ENCODE results near the gene TMEM40.

The TMEM40 gene, protein sequence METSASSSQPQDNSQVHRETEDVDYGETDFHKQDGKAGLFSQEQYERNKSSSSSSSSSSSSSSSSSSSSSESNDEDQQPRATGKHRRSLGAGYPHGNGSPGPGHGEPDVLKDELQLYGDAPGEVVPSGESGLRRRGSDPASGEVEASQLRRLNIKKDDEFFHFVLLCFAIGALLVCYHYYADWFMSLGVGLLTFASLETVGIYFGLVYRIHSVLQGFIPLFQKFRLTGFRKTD

DNA sequence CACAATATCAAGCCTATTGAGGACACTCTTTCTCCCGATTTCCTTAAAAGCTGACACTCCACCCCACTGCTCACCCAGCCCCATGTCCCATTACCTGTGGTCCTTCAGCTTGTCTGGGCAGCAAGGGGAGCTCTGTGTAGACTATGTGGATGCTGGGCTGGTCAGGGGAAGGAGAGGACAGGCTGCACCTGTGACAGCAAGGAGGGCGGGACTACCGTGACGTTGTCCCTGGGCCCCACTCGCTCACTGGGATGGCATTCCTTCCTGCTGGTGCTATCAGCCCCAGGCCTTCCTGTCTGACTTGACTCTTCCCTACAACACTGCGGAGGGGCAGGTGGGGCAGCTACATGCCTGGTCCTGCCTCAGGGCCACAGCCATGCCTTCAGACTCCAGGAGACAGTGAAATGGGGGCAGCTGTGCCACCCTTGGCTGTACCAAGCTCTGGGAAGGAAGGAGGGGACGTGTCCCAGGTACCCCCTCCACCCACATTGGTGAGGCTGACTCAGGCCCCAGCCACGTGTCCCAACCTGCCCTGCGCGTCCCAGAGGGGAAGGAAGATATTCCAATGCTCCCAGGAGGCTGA, at the start of gene TMEM40:
Gene TMEM40, minus strand, starts transcription at position 163 of the 583 bp plus-strand sequence. CDS start 9,427 bp downstream, outside the sequence.
- H3K4me3 ChIP-seq (ENCODE audit: low read depth, low read length): no peak within 1 kb of the TSS
- TF ChIP-seq, protein P1, sequence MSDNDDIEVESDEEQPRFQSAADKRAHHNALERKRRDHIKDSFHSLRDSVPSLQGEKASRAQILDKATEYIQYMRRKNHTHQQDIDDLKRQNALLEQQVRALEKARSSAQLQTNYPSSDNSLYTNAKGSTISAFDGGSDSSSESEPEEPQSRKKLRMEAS (IDR thresholded peaks at IDR 0.05; ENCODE audit: low read depth, low read length): no peak
- TF ChIP-seq, protein P2, sequence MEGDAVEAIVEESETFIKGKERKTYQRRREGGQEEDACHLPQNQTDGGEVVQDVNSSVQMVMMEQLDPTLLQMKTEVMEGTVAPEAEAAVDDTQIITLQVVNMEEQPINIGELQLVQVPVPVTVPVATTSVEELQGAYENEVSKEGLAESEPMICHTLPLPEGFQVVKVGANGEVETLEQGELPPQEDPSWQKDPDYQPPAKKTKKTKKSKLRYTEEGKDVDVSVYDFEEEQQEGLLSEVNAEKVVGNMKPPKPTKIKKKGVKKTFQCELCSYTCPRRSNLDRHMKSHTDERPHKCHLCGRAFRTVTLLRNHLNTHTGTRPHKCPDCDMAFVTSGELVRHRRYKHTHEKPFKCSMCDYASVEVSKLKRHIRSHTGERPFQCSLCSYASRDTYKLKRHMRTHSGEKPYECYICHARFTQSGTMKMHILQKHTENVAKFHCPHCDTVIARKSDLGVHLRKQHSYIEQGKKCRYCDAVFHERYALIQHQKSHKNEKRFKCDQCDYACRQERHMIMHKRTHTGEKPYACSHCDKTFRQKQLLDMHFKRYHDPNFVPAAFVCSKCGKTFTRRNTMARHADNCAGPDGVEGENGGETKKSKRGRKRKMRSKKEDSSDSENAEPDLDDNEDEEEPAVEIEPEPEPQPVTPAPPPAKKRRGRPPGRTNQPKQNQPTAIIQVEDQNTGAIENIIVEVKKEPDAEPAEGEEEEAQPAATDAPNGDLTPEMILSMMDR (IDR thresholded peaks at IDR 0.05; ENCODE audit: low read depth, low read length): no peak
- TF ChIP-seq POLR2A (IDR thresholded peaks at IDR 0.05; ENCODE audit: extremely low read depth, insufficient read length) (no peak), MYC (IDR thresholded peaks at IDR 0.05; ENCODE audit: low read depth, low read length) (no peak)
- DNase-seq (ENCODE audit: low read depth): no peak

DNA sequence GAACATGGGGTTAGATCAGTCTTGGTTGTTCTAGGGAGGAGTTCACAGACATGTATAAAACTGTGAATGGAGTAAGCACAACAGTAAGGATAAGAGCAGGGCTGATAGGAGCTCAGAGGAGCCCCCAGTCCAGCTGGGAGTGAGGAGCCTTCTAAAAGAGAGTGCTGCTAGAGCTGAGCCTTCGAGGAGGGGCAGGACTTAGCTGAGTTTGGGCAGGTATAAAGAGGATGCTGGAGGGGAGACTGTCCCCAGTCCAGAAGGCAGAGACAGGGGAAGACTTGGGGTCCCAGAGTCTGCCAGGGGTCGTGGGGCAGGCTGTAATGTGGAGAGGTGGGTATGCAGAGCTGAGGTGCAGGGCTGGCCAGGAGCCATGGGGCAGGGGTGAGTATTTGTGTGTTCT, 49.5 kb upstream of the TMEM40 start:
- DNase-seq (ENCODE audit: low read depth): no peak
- no peak overlapping the region for H3K4me3 ChIP-seq (ENCODE audit: low read depth, low read length)
- TF ChIP-seq, protein P2 (IDR thresholded peaks at IDR 0.05; ENCODE audit: low read depth, low read length): no peak
- TF ChIP-seq MYC (IDR thresholded peaks at IDR 0.05; ENCODE audit: low read depth, low read length) (no peak), POLR2A (IDR thresholded peaks at IDR 0.05; ENCODE audit: extremely low read depth, insufficient read length) (no peak)
- TF ChIP-seq, protein P1 (IDR thresholded peaks at IDR 0.05; ENCODE audit: low read depth, low read length): no peak

DNA sequence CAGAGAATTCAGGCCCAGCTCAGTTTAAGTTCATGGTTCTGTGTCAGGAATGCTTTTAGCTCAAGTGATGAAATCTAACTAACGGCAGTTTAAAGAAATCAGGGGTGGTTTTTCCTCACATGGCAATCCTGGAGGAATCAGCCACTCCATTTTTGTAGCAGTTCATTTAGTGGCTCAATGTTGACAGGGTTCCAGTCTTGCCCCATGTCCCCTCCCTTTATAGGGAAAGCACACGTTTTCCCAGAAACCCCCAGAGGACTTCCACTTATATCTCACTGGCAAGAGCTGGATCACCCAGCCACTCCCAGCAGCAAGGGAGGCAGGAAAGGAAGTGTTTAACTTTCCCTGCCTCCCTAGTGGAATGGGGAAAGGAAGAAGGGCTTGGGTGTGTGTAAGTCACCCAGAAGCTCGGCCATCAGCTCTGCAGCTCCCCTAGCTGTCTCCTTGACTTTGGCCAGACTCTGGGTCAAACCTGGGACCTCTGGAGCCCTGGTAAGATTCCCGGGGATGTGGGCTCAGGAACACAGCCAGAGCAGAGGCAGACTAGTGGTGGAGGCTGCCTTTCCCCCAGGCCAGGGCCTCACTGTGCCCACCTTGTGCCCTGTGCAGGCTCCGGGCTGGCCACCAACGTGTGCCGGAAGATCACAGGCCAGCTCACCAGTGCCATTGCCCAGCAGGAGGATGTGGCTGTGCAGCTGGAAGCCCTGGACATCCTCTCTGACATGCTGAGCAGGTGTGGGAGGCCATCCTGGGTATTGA, 48.7 kb upstream of the TMEM40 start:
- TF ChIP-seq, protein P2 (IDR thresholded peaks at IDR 0.05; ENCODE audit: low read depth, low read length): no peak
- no peak for TF ChIP-seq MYC (IDR thresholded peaks at IDR 0.05; ENCODE audit: low read depth, low read length)
- TF ChIP-seq, protein P1 (IDR thresholded peaks at IDR 0.05; ENCODE audit: low read depth, low read length): no peak
- no peak for TF ChIP-seq POLR2A (IDR thresholded peaks at IDR 0.05; ENCODE audit: extremely low read depth, insufficient read length)
- H3K4me3 ChIP-seq (ENCODE audit: low read depth, low read length): no peak overlapping the region
- no peak for DNase-seq (ENCODE audit: low read depth)

DNA sequence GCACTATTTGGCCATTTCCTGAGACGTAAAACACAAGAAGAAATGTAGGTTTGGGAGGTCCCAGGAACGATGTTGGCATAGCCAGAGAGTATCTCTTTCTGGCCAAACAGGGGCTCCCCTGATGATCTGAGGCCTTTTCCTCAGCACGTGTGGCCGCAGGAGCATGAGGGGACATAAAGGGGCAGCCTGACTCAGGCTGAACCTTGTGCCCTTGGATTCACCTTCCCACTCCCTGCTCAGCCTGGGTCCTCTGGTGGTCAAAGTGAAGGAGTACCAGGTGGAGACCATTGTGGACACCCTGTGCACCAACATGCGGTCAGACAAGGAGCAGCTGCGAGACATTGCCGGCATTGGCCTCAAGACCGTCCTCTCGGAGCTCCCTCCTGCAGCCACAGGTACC, 48.0 kb upstream of the TMEM40 start:
- TF ChIP-seq MYC (IDR thresholded peaks at IDR 0.05; ENCODE audit: low read depth, low read length) (no peak), POLR2A (IDR thresholded peaks at IDR 0.05; ENCODE audit: extremely low read depth, insufficient read length) (no peak)
- TF ChIP-seq, protein P1 (IDR thresholded peaks at IDR 0.05; ENCODE audit: low read depth, low read length): no peak
- TF ChIP-seq, protein P2 (IDR thresholded peaks at IDR 0.05; ENCODE audit: low read depth, low read length): no peak
- no peak overlapping the region for H3K4me3 ChIP-seq (ENCODE audit: low read depth, low read length)
- DNase-seq (ENCODE audit: low read depth): no peak

DNA sequence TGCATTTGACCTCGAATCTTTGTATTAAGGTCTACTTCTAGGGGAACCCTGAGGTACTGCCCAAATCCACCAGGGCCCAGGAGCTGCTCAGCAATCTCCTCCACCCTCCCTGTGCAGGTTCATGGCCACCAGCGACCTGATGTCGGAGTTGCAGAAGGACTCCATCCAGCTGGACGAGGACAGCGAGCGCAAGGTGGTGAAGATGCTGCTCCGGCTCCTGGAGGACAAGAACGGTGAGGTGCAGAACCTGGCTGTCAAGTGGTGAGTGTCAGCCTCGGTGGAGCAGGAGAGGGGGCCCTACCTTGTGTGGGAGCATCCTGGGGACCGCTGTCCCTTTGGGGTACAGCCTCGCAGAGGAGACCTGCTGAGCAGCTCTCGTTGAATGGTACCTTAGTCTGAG, 44.3 kb upstream of the TMEM40 start:
- no peak for DNase-seq (ENCODE audit: low read depth)

More for the DNA sequence above, 44.3 kb upstream of the TMEM40 start:
- TF ChIP-seq, protein P2 (IDR thresholded peaks at IDR 0.05; ENCODE audit: low read depth, low read length): no peak
- TF ChIP-seq POLR2A (IDR thresholded peaks at IDR 0.05; ENCODE audit: extremely low read depth, insufficient read length) (no peak), MYC (IDR thresholded peaks at IDR 0.05; ENCODE audit: low read depth, low read length) (no peak)
- TF ChIP-seq, protein P1 (IDR thresholded peaks at IDR 0.05; ENCODE audit: low read depth, low read length): no peak
- no peak overlapping the region for H3K4me3 ChIP-seq (ENCODE audit: low read depth, low read length)

All from NB4 (cell line).